ENCODE measurements around the gene B3GAT2. TPM values are rescaled to one million over a fixed set of nuclear protein-coding genes. Genes with fewer than 3 reads are reported as not detected.

Gene B3GAT2
- total and polyA plus RNA-seq, 2 donors from 2014 or later: not detected

DNA sequence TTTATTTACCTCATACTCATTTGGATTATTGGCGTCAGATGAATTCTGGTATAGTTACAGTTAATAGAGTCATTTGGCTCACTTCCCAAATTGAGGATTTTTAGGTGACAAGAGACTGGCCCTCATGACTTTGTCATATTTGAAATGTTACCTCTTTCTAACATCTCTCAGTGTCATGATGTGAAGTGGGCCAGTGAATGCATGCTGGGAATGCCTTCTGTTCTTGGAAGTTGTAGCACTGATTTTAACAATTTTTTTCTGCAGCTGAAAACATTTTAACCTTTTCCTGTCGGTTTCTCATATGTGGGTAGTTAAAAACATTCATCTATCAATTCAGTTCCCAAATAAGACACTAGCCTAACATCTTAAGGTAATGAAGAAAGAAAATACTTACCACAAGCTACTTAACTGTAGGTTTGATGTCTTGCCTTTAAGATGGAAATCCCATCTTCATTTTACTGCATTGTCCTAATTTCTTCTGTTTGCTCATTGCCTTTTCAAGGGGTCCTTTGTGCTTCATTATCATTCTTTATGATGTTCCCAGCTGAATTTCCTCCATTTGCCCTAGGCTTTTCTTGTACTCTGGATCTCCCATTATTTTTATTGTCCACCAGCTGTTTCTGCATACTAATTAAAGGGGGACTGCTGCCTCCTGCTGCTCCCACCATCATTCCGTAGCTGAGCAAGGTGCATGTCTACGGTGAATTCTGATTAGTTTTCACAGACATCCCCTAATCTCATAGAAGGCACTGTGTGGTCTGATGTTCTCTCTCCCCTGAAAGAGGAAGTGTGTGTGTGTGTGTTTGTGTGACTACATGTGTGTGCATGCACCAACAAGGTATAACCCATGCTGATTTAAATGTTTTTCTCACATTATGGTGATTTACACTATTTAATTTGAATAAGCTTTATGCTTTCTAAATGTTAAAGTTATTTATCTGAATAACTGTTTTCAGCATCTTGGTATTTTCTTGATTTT, 109.5 kb downstream of the B3GAT2 start:
- Histone ChIP-seq H3K4me3 (ENCODE audit: low read length in 3 of 3) (no peak overlapping the region), H3K36me3 (ENCODE audit: control insufficient read depth in 2 of 3, insufficient read depth in 3 of 3, low read length in 3 of 3) (no peaks in the 10 kb centered on the region), H3K27me3 (ENCODE audit: control insufficient read depth, insufficient read depth, low read length) (no peaks in the 10 kb centered on the region), H3K4me1 (ENCODE audit: control insufficient read depth in 2 of 3, insufficient read depth in 2 of 3, low read depth in 1 of 3, low read length in 3 of 3) (no peaks in the 10 kb centered on the region), H3K27ac (ENCODE audit: low read depth in 2 of 2, low read length in 2 of 2) (no peak overlapping the region), H3K9ac (ENCODE audit: low read length in 3 of 3) (no peak overlapping the region), H3K9me3 (ENCODE audit: control insufficient read depth in 2 of 3, insufficient read depth in 1 of 3, low read length in 3 of 3) (no peaks in the 10 kb centered on the region)
- intact Hi-C loops (cut with DNase I): no loop called here
- DNase-seq (no peak), FAIRE-seq (no peak)
- TF ChIP-seq, protein P1, sequence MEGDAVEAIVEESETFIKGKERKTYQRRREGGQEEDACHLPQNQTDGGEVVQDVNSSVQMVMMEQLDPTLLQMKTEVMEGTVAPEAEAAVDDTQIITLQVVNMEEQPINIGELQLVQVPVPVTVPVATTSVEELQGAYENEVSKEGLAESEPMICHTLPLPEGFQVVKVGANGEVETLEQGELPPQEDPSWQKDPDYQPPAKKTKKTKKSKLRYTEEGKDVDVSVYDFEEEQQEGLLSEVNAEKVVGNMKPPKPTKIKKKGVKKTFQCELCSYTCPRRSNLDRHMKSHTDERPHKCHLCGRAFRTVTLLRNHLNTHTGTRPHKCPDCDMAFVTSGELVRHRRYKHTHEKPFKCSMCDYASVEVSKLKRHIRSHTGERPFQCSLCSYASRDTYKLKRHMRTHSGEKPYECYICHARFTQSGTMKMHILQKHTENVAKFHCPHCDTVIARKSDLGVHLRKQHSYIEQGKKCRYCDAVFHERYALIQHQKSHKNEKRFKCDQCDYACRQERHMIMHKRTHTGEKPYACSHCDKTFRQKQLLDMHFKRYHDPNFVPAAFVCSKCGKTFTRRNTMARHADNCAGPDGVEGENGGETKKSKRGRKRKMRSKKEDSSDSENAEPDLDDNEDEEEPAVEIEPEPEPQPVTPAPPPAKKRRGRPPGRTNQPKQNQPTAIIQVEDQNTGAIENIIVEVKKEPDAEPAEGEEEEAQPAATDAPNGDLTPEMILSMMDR (IDR thresholded peaks at IDR 0.05; ENCODE audit: borderline replicate concordance, extremely low read depth, insufficient read depth): no peak

DNA sequence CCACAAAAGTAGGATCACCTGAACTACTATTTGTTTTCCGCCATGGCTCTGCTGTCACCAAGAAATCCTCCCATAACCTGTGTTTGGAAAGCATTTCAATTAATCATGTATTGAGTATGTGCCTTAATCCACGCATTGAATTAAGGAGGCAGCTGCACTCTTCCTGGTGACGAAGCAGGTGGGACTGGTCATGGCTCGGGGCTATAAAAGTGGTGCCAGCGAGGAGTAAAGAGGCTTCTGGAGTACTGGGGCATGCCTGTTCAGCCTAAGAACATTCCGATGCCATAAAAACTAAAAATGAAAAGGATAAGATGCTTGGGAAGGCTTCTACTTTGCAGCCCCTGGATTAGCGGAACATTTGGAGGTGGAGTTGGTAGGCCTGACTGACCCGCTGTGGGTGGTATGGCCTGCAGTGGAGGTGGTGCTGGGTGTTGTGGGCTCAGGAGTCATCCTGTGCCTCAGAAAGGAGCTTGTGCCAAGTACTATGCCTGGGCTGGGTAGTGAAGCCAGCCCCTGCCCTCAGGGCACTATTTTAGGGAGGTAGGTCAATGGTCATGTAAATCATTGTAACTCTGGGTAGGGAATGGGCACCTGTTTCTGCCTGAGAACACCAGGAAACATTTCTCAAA, 110.5 kb downstream of the B3GAT2 start:
- TF ChIP-seq, protein P1 (IDR thresholded peaks at IDR 0.05; ENCODE audit: borderline replicate concordance, extremely low read depth, insufficient read depth): no peak
- intact Hi-C loops (cut with DNase I): no loop called here
- Histone ChIP-seq H3K36me3 (ENCODE audit: control insufficient read depth in 2 of 3, insufficient read depth in 3 of 3, low read length in 3 of 3) (no peaks in the 10 kb centered on the region), H3K4me3 (ENCODE audit: low read length in 3 of 3) (no peak overlapping the region), H3K9ac (ENCODE audit: low read length in 3 of 3) (no peak overlapping the region), H3K27me3 (ENCODE audit: control insufficient read depth, insufficient read depth, low read length) (no peaks in the 10 kb centered on the region), H3K4me1 (ENCODE audit: control insufficient read depth in 2 of 3, insufficient read depth in 2 of 3, low read depth in 1 of 3, low read length in 3 of 3) (no peaks in the 10 kb centered on the region), H3K9me3 (ENCODE audit: control insufficient read depth in 2 of 3, insufficient read depth in 1 of 3, low read length in 3 of 3) (no peaks in the 10 kb centered on the region), H3K27ac (ENCODE audit: low read depth in 2 of 2, low read length in 2 of 2) (no peak overlapping the region)
- peak in 3 of 5 donors; percentile 11 to 60 (median 16) for DNase-seq
- no peak for FAIRE-seq

DNA sequence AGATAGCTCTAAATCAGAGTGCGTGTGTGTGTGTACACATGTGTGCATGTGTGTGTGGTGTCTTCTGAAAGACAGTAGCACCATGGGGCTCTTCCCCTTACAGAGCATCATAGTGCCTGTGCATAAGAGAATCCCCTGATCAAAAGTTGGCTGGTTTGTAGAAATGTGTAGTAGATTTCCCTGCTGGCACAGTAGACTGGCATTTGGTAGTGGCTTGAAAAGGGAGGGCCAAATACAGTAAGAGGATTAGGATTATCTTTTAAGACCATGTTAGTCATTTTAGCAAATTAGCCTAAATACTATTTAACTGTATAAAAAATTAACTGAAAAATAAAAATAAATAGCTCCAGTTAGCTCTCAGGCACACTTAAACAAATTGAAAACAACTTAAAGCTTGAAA, 112.6 kb downstream of the B3GAT2 start:
- H3K4me1 ChIP-seq (ENCODE audit: control insufficient read depth in 2 of 3, insufficient read depth in 2 of 3, low read depth in 1 of 3, low read length in 3 of 3): no peaks in the 10 kb centered on the region
- DNase-seq (no peak), FAIRE-seq (no peak)
- H3K36me3 ChIP-seq (ENCODE audit: control insufficient read depth in 2 of 3, insufficient read depth in 3 of 3, low read length in 3 of 3): no peaks in the 10 kb centered on the region
- no peaks in the 10 kb centered on the region for H3K27me3 ChIP-seq (ENCODE audit: control insufficient read depth, insufficient read depth, low read length)
- H3K9me3 ChIP-seq (ENCODE audit: control insufficient read depth in 2 of 3, insufficient read depth in 1 of 3, low read length in 3 of 3): no peaks in the 10 kb centered on the region
- no peak overlapping the region for H3K9ac ChIP-seq (ENCODE audit: low read length in 3 of 3)
- TF ChIP-seq, protein P1 (IDR thresholded peaks at IDR 0.05; ENCODE audit: borderline replicate concordance, extremely low read depth, insufficient read depth): no peak
- intact Hi-C loops (cut with DNase I): no loop called here
- no peak overlapping the region for H3K4me3 ChIP-seq (ENCODE audit: low read length in 3 of 3)
- no peak overlapping the region for H3K27ac ChIP-seq (ENCODE audit: low read depth in 2 of 2, low read length in 2 of 2)

Data from kidney (tissue), 14 donors.